Measurements from ENCODE around the gene MAN2A2.

DNA sequence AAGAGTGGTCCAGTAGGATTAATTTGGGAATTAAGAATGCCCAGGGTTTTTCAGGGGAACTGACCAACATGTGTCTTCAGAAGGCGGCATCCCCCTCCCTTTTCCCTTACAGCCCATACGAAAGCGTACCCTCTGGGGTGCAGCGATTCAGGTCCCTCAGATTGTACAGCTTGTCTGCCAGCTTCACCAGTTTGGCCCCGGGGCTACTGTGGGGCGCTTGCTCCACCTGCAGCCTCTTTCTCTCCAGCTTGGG, 28.4 kb downstream of the MAN2A2 start:
- TF ChIP-seq, protein P1, sequence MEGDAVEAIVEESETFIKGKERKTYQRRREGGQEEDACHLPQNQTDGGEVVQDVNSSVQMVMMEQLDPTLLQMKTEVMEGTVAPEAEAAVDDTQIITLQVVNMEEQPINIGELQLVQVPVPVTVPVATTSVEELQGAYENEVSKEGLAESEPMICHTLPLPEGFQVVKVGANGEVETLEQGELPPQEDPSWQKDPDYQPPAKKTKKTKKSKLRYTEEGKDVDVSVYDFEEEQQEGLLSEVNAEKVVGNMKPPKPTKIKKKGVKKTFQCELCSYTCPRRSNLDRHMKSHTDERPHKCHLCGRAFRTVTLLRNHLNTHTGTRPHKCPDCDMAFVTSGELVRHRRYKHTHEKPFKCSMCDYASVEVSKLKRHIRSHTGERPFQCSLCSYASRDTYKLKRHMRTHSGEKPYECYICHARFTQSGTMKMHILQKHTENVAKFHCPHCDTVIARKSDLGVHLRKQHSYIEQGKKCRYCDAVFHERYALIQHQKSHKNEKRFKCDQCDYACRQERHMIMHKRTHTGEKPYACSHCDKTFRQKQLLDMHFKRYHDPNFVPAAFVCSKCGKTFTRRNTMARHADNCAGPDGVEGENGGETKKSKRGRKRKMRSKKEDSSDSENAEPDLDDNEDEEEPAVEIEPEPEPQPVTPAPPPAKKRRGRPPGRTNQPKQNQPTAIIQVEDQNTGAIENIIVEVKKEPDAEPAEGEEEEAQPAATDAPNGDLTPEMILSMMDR (IDR thresholded peaks at IDR 0.05 in 2 of 3, conservative IDR thresholded peaks at IDR 0.05 in 1 of 3; ENCODE audit: insufficient read depth in 2 of 3, low read depth in 1 of 3, low read length in 3 of 3): no peak
- no peak for TF ChIP-seq SRF (CRISPR knock-in tag; IDR thresholded peaks at IDR 0.05)
- TF ChIP-seq, protein P2, sequence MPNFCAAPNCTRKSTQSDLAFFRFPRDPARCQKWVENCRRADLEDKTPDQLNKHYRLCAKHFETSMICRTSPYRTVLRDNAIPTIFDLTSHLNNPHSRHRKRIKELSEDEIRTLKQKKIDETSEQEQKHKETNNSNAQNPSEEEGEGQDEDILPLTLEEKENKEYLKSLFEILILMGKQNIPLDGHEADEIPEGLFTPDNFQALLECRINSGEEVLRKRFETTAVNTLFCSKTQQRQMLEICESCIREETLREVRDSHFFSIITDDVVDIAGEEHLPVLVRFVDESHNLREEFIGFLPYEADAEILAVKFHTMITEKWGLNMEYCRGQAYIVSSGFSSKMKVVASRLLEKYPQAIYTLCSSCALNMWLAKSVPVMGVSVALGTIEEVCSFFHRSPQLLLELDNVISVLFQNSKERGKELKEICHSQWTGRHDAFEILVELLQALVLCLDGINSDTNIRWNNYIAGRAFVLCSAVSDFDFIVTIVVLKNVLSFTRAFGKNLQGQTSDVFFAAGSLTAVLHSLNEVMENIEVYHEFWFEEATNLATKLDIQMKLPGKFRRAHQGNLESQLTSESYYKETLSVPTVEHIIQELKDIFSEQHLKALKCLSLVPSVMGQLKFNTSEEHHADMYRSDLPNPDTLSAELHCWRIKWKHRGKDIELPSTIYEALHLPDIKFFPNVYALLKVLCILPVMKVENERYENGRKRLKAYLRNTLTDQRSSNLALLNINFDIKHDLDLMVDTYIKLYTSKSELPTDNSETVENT (CRISPR knock-in tag; IDR thresholded peaks at IDR 0.05): no peak
- no peak for TF ChIP-seq FOS (IDR thresholded peaks at IDR 0.05; ENCODE audit: extremely low read depth, insufficient read length)
- TF ChIP-seq, protein P3, sequence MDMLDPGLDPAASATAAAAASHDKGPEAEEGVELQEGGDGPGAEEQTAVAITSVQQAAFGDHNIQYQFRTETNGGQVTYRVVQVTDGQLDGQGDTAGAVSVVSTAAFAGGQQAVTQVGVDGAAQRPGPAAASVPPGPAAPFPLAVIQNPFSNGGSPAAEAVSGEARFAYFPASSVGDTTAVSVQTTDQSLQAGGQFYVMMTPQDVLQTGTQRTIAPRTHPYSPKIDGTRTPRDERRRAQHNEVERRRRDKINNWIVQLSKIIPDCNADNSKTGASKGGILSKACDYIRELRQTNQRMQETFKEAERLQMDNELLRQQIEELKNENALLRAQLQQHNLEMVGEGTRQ (CRISPR knock-in tag; IDR thresholded peaks at IDR 0.05): no peak
- TF ChIP-seq BHLHE40 (IDR thresholded peaks at IDR 0.05; ENCODE audit: low read length): no peak
- TF ChIP-seq PML (IDR thresholded peaks at IDR 0.05; ENCODE audit: low read length): no peak
- no peak for TF ChIP-seq U2AF2 (optimal IDR thresholded peaks at IDR 0.05; ENCODE audit: low read depth, low read length)
- no peak for TF ChIP-seq NR1H2 (CRISPR knock-in tag; IDR thresholded peaks at IDR 0.05)
- TF ChIP-seq HMG20A (CRISPR knock-in tag; conservative IDR thresholded peaks at IDR 0.05): no peak
